AG04450 (cell line): Measurements from ENCODE around the gene SIPA1L3. TPM values are rescaled to one million over a fixed set of nuclear protein-coding genes. Genes with fewer than 3 reads are reported as not detected.

Experiments used
- CTCF ChIA-PET: fragments of 300-600, 350-600 bp; formaldehyde crosslinking; extraction: SDS; loops from one replicate; lab custom pipeline; 2022; ENCODE audit warnings: antibody characterized with exemption, inconsistent platforms; lab: Charles Lee
- POLR2A ChIA-PET: fragments of 350-600 bp; formaldehyde crosslinking; extraction: SDS; loops from one replicate; lab custom pipeline; 2021; ENCODE audit warnings: antibody characterized with exemption, inconsistent platforms; lab: Yijun Ruan, JAX
- DNase-seq: peaks from one replicate; pipeline ENCODE4 v3.0.0-alpha.2; 2011; ENCODE audit warnings: low read depth, low spot score
- H3K27ac ChIP-seq: one replicate; pipeline ENCODE4 v1.5.1; 2012; ENCODE audit warnings: low read depth, low read length, control low read depth
- H3K27me3 ChIP-seq: one replicate; pipeline ENCODE4 v1.6.0; 2012; ENCODE audit warnings: low read length; ENCODE audit not compliant: control insufficient read depth, insufficient read depth
- H3K4me3 ChIP-seq: 2 replicates; pipeline ENCODE4 v1.5.1; 2011; ENCODE audit warnings: mild to moderate bottlenecking, low read depth, low read length, control low read depth
- H3K9me3 ChIP-seq: 2 replicates; pipeline ENCODE4 v1.5.1; 2012; ENCODE audit warnings: low read length; ENCODE audit not compliant: control insufficient read depth, insufficient read depth
- polyA plus RNA-seq: library from polyadenylated mRNA; depleted of rRNA; stranded (reverse); fragments of >200 nt; gene quantifications from 2 replicates; pipeline ENCODE4 v1.2.3, GENCODE V29; 2011
- TF ChIP-seq, protein P1 (sequence below): IDR thresholded peaks from 2 replicates; pipeline ENCODE4 v1.5.1; 2011; ENCODE audit warnings: low read depth, low read length, control low read depth, inconsistent platforms

Gene SIPA1L3
- polyA plus RNA-seq, 1 experiment = 4.9 TPM

DNA sequence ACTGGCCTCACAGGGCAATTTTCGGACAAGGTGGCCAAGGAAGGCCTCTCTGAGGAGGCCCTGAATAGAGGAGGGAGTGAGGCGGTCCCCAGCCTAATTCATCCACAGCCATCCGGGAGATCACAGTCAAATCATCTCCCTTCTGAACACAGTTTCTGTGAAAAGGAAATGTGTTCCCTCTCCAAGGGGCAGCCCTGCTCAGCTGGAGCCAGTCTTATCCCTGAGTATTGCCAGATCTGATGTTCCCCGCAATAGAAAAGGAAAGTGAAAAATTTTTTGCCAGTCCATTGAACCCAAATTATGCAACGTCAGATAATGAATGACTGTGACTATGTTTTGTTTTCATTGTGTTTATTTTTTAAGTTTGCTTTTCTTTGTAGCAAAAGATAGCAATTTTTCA is 125.9 kb downstream of the SIPA1L3 start:
- no peak overlapping the region for H3K27ac ChIP-seq
- H3K27me3 ChIP-seq = no peaks in the 10 kb centered on the region
- peaks cover 4% of the 10 kb centered on the region for H3K9me3 ChIP-seq
- DNase-seq = no peak
- TF ChIP-seq, protein P1, sequence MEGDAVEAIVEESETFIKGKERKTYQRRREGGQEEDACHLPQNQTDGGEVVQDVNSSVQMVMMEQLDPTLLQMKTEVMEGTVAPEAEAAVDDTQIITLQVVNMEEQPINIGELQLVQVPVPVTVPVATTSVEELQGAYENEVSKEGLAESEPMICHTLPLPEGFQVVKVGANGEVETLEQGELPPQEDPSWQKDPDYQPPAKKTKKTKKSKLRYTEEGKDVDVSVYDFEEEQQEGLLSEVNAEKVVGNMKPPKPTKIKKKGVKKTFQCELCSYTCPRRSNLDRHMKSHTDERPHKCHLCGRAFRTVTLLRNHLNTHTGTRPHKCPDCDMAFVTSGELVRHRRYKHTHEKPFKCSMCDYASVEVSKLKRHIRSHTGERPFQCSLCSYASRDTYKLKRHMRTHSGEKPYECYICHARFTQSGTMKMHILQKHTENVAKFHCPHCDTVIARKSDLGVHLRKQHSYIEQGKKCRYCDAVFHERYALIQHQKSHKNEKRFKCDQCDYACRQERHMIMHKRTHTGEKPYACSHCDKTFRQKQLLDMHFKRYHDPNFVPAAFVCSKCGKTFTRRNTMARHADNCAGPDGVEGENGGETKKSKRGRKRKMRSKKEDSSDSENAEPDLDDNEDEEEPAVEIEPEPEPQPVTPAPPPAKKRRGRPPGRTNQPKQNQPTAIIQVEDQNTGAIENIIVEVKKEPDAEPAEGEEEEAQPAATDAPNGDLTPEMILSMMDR = no peak
- no peak overlapping the region for H3K4me3 ChIP-seq
- CTCF ChIA-PET = no interaction called here
- POLR2A ChIA-PET = no interaction called here

GRCh38 chr19:38033658-38034491 is 126.9 kb downstream of the SIPA1L3 start:
- TF ChIP-seq, protein P1 = no peak
- peak overlapping the region; percentile 31 for H3K27ac ChIP-seq
- H3K4me3 ChIP-seq = no peak overlapping the region
- ChIA-PET POLR2A (no interaction called here), CTCF (no interaction called here)
- H3K27me3 ChIP-seq = no peaks in the 10 kb centered on the region
- peaks cover 4% of the 10 kb centered on the region for H3K9me3 ChIP-seq
- DNase-seq = no peak

- ChIA-PET POLR2A (interaction anchor here (0.7 kb wide), 1 partner anchor 125 kb away, joined by 3 read pairs; no protein-coding TSS in a partner anchor), CTCF (no interaction called here)
- Histone ChIP-seq H3K27me3 (no peaks in the 10 kb centered on the region), H3K9me3 (peaks cover 4% of the 10 kb centered on the region), H3K27ac (peak overlapping the region; percentile 31), H3K4me3 (no peak overlapping the region)
- TF ChIP-seq, protein P1 = no peak
- DNase-seq = no peak
These were observed 127.5 kb downstream of the SIPA1L3 start for GRCh38 chr19:38034492-38034860.

GRCh38 chr19:38035515-38036495 is 128.8 kb downstream of the SIPA1L3 start:
- no peak overlapping the region for H3K4me3 ChIP-seq
- CTCF ChIA-PET = interaction anchor here (1.2 kb wide), 1 partner anchor 133 kb away, joined by 3 read pairs; no protein-coding TSS in a partner anchor
- no peak for DNase-seq
- TF ChIP-seq, protein P1 = no peak
- H3K9me3 ChIP-seq = peaks cover 2% of the 10 kb centered on the region
- POLR2A ChIA-PET = no interaction called here
- peak overlapping the region; percentile 39 for H3K27ac ChIP-seq
- H3K27me3 ChIP-seq = no peaks in the 10 kb centered on the region
